PC-3 (cell line): ENCODE results near the gene USP48. TPM values are rescaled to one million over a fixed set of nuclear protein-coding genes. Genes with fewer than 3 reads are reported as not detected.

ENCODE experiments used
- ATAC-seq: fragments of 200-7000 bp; cut with Tn5 transposase; 2 replicates; pipeline ENCODE4 v1.9.1; 2020; ENCODE audit warnings: mild to moderate bottlenecking, moderate library complexity
- BruUV-seq: library from RNA; stranded (reverse); fragments of 400-500 nt; replicated peaks from 2 replicates; lab custom pipeline; 2021; lab: Mats Ljungman, UMichigan
- CTCF ChIA-PET: fragments of 300-600 bp; sonication (Branson Sonifier 250); formaldehyde crosslinking; loops from one replicate; lab custom pipeline; 2022; ENCODE audit warnings: antibody characterized with exemption; lab: Charles Lee
- POLR2A ChIA-PET: fragments of 300-600 bp; sonication (Branson Sonifier 250); formaldehyde crosslinking; loops from one replicate; lab custom pipeline; 2022; ENCODE audit warnings: antibody characterized with exemption; ENCODE audit not compliant: unreplicated experiment; lab: Charles Lee
- DNase-seq: peaks from one replicate; pipeline ENCODE4 v3.0.0-alpha.2; 2015
- H2AFZ ChIP-seq: fragments of 300-600 bp; sonication (generic); 2 replicates; pipeline ENCODE4 v1.6.0; 2016; ENCODE audit warnings: antibody characterized with exemption, low read length
- H3F3A ChIP-seq: fragments of 300-600 bp; sonication (generic); one replicate; pipeline ENCODE4 v1.6.0; 2017; ENCODE audit warnings: antibody characterized with exemption, low read length, control low read depth, mild to moderate bottlenecking; ENCODE audit not compliant: unreplicated experiment
- H3K27ac ChIP-seq: fragments of 300-600 bp; sonication (generic); 2 replicates; pipeline ENCODE4 v1.5.1; 2016; ENCODE audit warnings: mild to moderate bottlenecking, low read length
- H3K27me3 ChIP-seq: fragments of 300-600 bp; sonication (generic); 2 replicates; pipeline ENCODE4 v1.6.1; 2016; ENCODE audit warnings: low read length, mixed read lengths
- H3K36me3 ChIP-seq: fragments of 300-600 bp; sonication (generic); 2 replicates; pipeline ENCODE4 v1.6.1; 2016; ENCODE audit warnings: low read depth, mixed run types, low read length, mixed read lengths
- H3K4me1 ChIP-seq: fragments of 300-600 bp; sonication (generic); 2 replicates; pipeline ENCODE4 v1.5.1; 2016; ENCODE audit warnings: low read length; ENCODE audit not compliant: insufficient read depth
- H3K4me2 ChIP-seq: fragments of 300-600 bp; sonication (generic); 2 replicates; pipeline ENCODE4 v1.6.0; 2016; ENCODE audit warnings: low read length
- H3K4me3 ChIP-seq: fragments of 300-600 bp; sonication (generic); 2 replicates; pipeline ENCODE4 v1.5.1; 2016; ENCODE audit warnings: mild to moderate bottlenecking, low read length, mixed read lengths
- H3K79me2 ChIP-seq: fragments of 300-600 bp; sonication (generic); 2 replicates; pipeline ENCODE4 v1.6.1; 2017; ENCODE audit warnings: low read length, mixed read lengths
- H3K9ac ChIP-seq: fragments of 300-600 bp; sonication (generic); 2 replicates; pipeline ENCODE4 v1.6.0; 2016; ENCODE audit warnings: mild to moderate bottlenecking, low read length
- H3K9me2 ChIP-seq: fragments of 300-600 bp; sonication (generic); replicated peaks from 2 replicates; pipeline ENCODE4 v1.6.1; 2016; ENCODE audit warnings: mixed run types, low read length, mixed read lengths
- H3K9me3 ChIP-seq: fragments of 300-600 bp; sonication (generic); 2 replicates; pipeline ENCODE4 v1.6.1; 2016; ENCODE audit warnings: low read length, mixed read lengths
- H4K20me1 ChIP-seq: fragments of 300-600 bp; sonication (generic); 2 replicates; pipeline ENCODE4 v1.6.1; 2016; ENCODE audit warnings: low read length, mixed read lengths
- EZH2 ChIP-seq: fragments of 300-600 bp; sonication (generic); IDR thresholded peaks from one replicate; pipeline ENCODE4 v1.6.1; 2017; ENCODE audit warnings: antibody characterized with exemption, mild to moderate bottlenecking, low read length; ENCODE audit not compliant: unreplicated experiment
- EZH2phosphoT487 ChIP-seq: fragments of 300-600 bp; sonication (generic); IDR thresholded peaks from 2 replicates; pipeline ENCODE4 v1.6.1; 2018; ENCODE audit warnings: mild to moderate bottlenecking, antibody characterized with exemption, low read length, borderline replicate concordance
- intact Hi-C: fragments of 100-400 bp; cut with micrococcal nuclease; formaldehyde crosslinking; loops from 2 replicates; pipeline ENCODE4 v1.9.0; 2023
- total RNA-seq: library from RNA; depleted of rRNA; stranded (reverse); fragments of >200 nt; gene quantifications from 2 replicates; pipeline ENCODE4 v1.2.3, GENCODE V29; 2014; rRNA removed
- TF ChIP-seq, protein P1 (sequence below): fragments of 300-600 bp; sonication (generic); conservative IDR thresholded peaks from 2 replicates; pipeline ENCODE4 v1.5.1; 2017; ENCODE audit warnings: antibody characterized with exemption, low read depth, mild to moderate bottlenecking, low read length

The USP48 gene
- total RNA-seq, 1 experiment from 2014 or later, result 33.3 TPM

DNA sequence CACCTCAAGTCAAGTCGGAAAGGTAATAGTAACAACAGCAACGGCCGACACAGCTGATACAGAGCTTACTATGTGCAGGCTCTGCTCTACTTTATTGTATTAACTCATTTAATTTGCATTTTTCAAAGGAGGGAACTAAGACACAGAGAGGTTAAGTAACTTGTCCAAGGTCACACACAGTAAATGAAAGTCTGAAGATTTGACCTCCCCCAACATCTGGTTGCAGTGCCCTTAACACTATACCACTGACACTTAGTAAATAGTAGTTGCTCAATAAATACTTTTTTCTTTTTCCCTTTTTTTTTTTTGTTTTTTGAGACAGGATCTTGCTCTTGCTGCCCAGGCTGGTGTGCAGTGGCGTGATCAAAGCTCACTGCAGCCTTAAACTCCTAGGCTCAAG is 153.0 kb downstream of the USP48 start:
- CTCF ChIA-PET, result no interaction called here
- DNase-seq (no peak), ATAC-seq (no peak)
- no peaks in the 10 kb centered on the region for H3K9me3 ChIP-seq
- H2AFZ ChIP-seq, result no peak overlapping the region
- H4K20me1 ChIP-seq, result no peaks in the 10 kb centered on the region
- peaks cover 43% of the 10 kb centered on the region for H3K4me1 ChIP-seq
- no peak overlapping the region for H3K4me3 ChIP-seq
- no peaks in the 10 kb centered on the region for H3K79me2 ChIP-seq
- no peak overlapping the region for H3K27ac ChIP-seq
- POLR2A ChIA-PET, result no interaction called here
- H3K9ac ChIP-seq, result no peak overlapping the region
- H3K27me3 ChIP-seq, result no peaks in the 10 kb centered on the region
- intact Hi-C loops, result no loop called here
- BruUV-seq, result no TSS peak
- no peak overlapping the region for H3K4me2 ChIP-seq
- no peak for TF ChIP-seq EZH2
- TF ChIP-seq EZH2phosphoT487, result no peak
- TF ChIP-seq, protein P1, sequence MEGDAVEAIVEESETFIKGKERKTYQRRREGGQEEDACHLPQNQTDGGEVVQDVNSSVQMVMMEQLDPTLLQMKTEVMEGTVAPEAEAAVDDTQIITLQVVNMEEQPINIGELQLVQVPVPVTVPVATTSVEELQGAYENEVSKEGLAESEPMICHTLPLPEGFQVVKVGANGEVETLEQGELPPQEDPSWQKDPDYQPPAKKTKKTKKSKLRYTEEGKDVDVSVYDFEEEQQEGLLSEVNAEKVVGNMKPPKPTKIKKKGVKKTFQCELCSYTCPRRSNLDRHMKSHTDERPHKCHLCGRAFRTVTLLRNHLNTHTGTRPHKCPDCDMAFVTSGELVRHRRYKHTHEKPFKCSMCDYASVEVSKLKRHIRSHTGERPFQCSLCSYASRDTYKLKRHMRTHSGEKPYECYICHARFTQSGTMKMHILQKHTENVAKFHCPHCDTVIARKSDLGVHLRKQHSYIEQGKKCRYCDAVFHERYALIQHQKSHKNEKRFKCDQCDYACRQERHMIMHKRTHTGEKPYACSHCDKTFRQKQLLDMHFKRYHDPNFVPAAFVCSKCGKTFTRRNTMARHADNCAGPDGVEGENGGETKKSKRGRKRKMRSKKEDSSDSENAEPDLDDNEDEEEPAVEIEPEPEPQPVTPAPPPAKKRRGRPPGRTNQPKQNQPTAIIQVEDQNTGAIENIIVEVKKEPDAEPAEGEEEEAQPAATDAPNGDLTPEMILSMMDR, result no peak
- H3K9me2 ChIP-seq, result no peaks in the 10 kb centered on the region
- no peaks in the 10 kb centered on the region for H3F3A ChIP-seq
- H3K36me3 ChIP-seq, result no peaks in the 10 kb centered on the region

DNA sequence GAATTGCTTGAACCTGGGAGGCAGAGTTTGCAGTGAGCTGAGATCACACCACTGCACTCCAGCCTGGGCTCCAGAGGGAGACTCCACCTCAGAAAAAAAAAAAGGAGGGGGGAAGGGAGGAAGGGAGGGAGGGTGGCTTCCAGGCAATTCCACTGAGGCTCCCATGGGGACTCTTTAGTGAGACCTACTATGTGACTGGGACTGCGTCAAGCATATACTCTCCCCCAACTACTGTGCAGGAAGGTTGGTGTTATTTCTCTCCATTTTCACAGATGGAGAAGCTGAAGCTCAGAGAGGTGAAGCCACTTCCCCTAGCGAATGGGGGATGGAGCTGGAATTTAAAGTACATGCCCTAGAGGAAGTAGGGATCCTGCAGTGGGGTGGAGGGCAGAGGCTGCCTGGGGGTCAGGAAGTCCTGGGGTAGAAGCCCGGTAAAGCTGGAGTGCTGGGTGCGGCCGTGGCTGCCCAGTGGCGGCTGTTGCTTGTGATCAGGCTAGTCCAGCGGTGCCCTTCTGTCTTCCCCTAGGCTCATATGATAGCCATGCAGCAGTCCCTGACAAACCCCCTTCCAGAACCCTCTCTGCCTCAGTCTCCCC is 154.1 kb downstream of the USP48 start:
- no peaks in the 10 kb centered on the region for H3K9me2 ChIP-seq

More for the DNA sequence above, 154.1 kb downstream of the USP48 start:
- no peak overlapping the region for H3K9ac ChIP-seq
- no peak overlapping the region for H3K27ac ChIP-seq
- H3K9me3 ChIP-seq, result no peaks in the 10 kb centered on the region
- intact Hi-C loops, result no loop called here
- DNase-seq (no peak), ATAC-seq (no peak)
- H4K20me1 ChIP-seq, result no peaks in the 10 kb centered on the region
- CTCF ChIA-PET, result no interaction called here
- peaks cover 34% of the 10 kb centered on the region for H3K4me1 ChIP-seq
- H3F3A ChIP-seq, result no peaks in the 10 kb centered on the region
- TF ChIP-seq EZH2phosphoT487 (no peak), EZH2 (no peak)
- TF ChIP-seq, protein P1, result no peak
- H3K36me3 ChIP-seq, result no peaks in the 10 kb centered on the region
- H3K27me3 ChIP-seq, result no peaks in the 10 kb centered on the region
- POLR2A ChIA-PET, result no interaction called here
- BruUV-seq, result no TSS peak
- H3K79me2 ChIP-seq, result no peaks in the 10 kb centered on the region
- no peak overlapping the region for H3K4me2 ChIP-seq
- no peak overlapping the region for H2AFZ ChIP-seq
- no peak overlapping the region for H3K4me3 ChIP-seq

Other genes with a start within 250 kb of the USP48 start
- gene RAP1GAP, start 113.8 kb downstream of the USP48 start, total RNA-seq, result 12.1 and 12.3 TPM in 2 replicates
- not detected in 2 replicates for gene LDLRAD2, start 29.1 kb upstream of the USP48 start, total RNA-seq
- gene HSPG2, start 154.2 kb upstream of the USP48 start, total RNA-seq, result 35.1 and 56.0 TPM in 2 replicates
- gene CELA3B, start 193.9 kb upstream of the USP48 start, total RNA-seq, result not detected in 2 replicates
- not detected in 2 replicates for gene CELA3A, start 218.5 kb upstream of the USP48 start, total RNA-seq